ENCODE measurements around the gene GTF2IRD1.
"Not testable (repeated sequence)": the region's sequence is repeated elsewhere in the genome, so short reads cannot be mapped to it uniquely, and the experiment has no call there.

Gene GTF2IRD1

GRCh38 chr7:74516214-74516613 lies 62.5 kb downstream of the GTF2IRD1 start:
- no peak for DNase-seq (ENCODE audit: low read depth in 2 of 2)

GRCh38 chr7:74518041-74518440 lies 64.3 kb downstream of the GTF2IRD1 start:
- DNase-seq (ENCODE audit: low read depth in 2 of 2): no peak

GRCh38 chr7:74518654-74519053 lies 64.9 kb downstream of the GTF2IRD1 start:
- no peak for DNase-seq (ENCODE audit: low read depth in 2 of 2)

- DNase-seq (ENCODE audit: low read depth in 2 of 2): no peak
These were observed 65.7 kb downstream of the GTF2IRD1 start for GRCh38 chr7:74519395-74519794.

GRCh38 chr7:74521855-74522254 lies 68.1 kb downstream of the GTF2IRD1 start:
- DNase-seq (ENCODE audit: low read depth in 2 of 2): no peak

GRCh38 chr7:74522281-74522905 lies 68.7 kb downstream of the GTF2IRD1 start:
- no peak for DNase-seq (ENCODE audit: low read depth in 2 of 2)

GRCh38 chr7:74523015-74523414 lies 69.3 kb downstream of the GTF2IRD1 start:
- DNase-seq (ENCODE audit: low read depth in 2 of 2): no peak

- DNase-seq (ENCODE audit: low read depth in 2 of 2): no peak
These were observed 71.4 kb downstream of the GTF2IRD1 start for GRCh38 chr7:74525140-74525539.

- DNase-seq (ENCODE audit: low read depth in 2 of 2): no peak
These were observed 72.2 kb downstream of the GTF2IRD1 start for GRCh38 chr7:74525881-74526280.

GRCh38 chr7:74526780-74527179 lies 73.1 kb downstream of the GTF2IRD1 start:
- no peak for DNase-seq (ENCODE audit: low read depth in 2 of 2)

GRCh38 chr7:74527842-74528241 lies 74.1 kb downstream of the GTF2IRD1 start:
- DNase-seq (ENCODE audit: low read depth in 2 of 2): no peak

- DNase-seq (ENCODE audit: low read depth in 2 of 2): not testable (repeated sequence)
These were observed 75.1 kb downstream of the GTF2IRD1 start for GRCh38 chr7:74528773-74529172.

- DNase-seq (ENCODE audit: low read depth in 2 of 2): no peak
These were observed 82.2 kb downstream of the GTF2IRD1 start for GRCh38 chr7:74535951-74536356.

- DNase-seq (ENCODE audit: low read depth in 2 of 2): not testable (repeated sequence)
These were observed 88.2 kb downstream of the GTF2IRD1 start for GRCh38 chr7:74541937-74542336.

- DNase-seq (ENCODE audit: low read depth in 2 of 2): no peak
These were observed 88.9 kb downstream of the GTF2IRD1 start for GRCh38 chr7:74542558-74543117.

- no peak for DNase-seq (ENCODE audit: low read depth in 2 of 2)
These were observed 91.2 kb downstream of the GTF2IRD1 start for GRCh38 chr7:74544706-74545469.

GRCh38 chr7:74545921-74546320 lies 92.2 kb downstream of the GTF2IRD1 start:
- no peak for DNase-seq (ENCODE audit: low read depth in 2 of 2)

GRCh38 chr7:74553596-74554012 lies 99.9 kb downstream of the GTF2IRD1 start:
- DNase-seq (ENCODE audit: low read depth in 2 of 2): not testable (repeated sequence)

GRCh38 chr7:74554178-74554577 lies 100.5 kb downstream of the GTF2IRD1 start:
- DNase-seq (ENCODE audit: low read depth in 2 of 2): no peak

GRCh38 chr7:74560086-74560719 lies 106.5 kb downstream of the GTF2IRD1 start:
- DNase-seq (ENCODE audit: low read depth in 2 of 2): no peak

GRCh38 chr7:74561898-74562613 lies 108.3 kb downstream of the GTF2IRD1 start:
- no peak for DNase-seq (ENCODE audit: low read depth in 2 of 2)

GRCh38 chr7:74563639-74564038 lies 109.9 kb downstream of the GTF2IRD1 start:
- not testable (repeated sequence) for DNase-seq (ENCODE audit: low read depth in 2 of 2)
